H1 (cell line): ENCODE measurements around the gene SCN4A. TPM values are rescaled to one million over a fixed set of nuclear protein-coding genes. Genes with fewer than 3 reads are reported as not detected.
A peak's percentile ranks its signal among the peaks of the same experiment; 100 is the strongest.

Experiments
- CTCF ChIA-PET: fragments of 300-600 bp; sonication (Branson Sonifier 250); formaldehyde crosslinking; loops from one replicate; lab custom pipeline; 2021; ENCODE audit not compliant: partially characterized antibody; lab: Charles Lee
- POLR2A ChIA-PET: fragments of 300-600 bp; sonication (Branson Sonifier 250); formaldehyde crosslinking; loops from one replicate; lab custom pipeline; 2021; ENCODE audit warnings: inconsistent platforms; ENCODE audit not compliant: partially characterized antibody; lab: Charles Lee
- DNase-seq, 2 experiments: peaks; one replicate each; pipeline versions ENCODE4 v3.0.0 to v3.0.0-alpha.2; 2010 to 2022; ENCODE audit warnings: low spot score in 2 of 2, low read depth in 1 of 2, mixed read lengths in 1 of 2
- FAIRE-seq: peaks from 2 replicates; lab custom pipeline; 2011; peaks lifted over from hg19 to GRCh38; lab: Jason Lieb, UNC
- H2AFZ ChIP-seq: 2 replicates; pipeline ENCODE4 v1.8.1; 2012; ENCODE audit warnings: low read length, inconsistent platforms
- H2AK5ac ChIP-seq: 2 replicates; pipeline ENCODE4 v1.6.1; 2013; ENCODE audit warnings: low read depth, low read length
- H2BK120ac ChIP-seq: replicated peaks from 2 replicates; pipeline ENCODE3; 2013; ENCODE audit warnings: low read depth, low read length, inconsistent platforms
- H2BK12ac ChIP-seq: 2 replicates; pipeline ENCODE4 v1.6.1; 2013; ENCODE audit warnings: low read depth, low read length
- H2BK15ac ChIP-seq: 2 replicates; pipeline ENCODE4 v1.6.1; 2013; ENCODE audit warnings: low read length
- H2BK20ac ChIP-seq: 2 replicates; pipeline ENCODE4 v1.6.1; 2013; ENCODE audit warnings: low read length
- H2BK5ac ChIP-seq: 2 replicates; pipeline ENCODE4 v1.6.1; 2013; ENCODE audit warnings: low read depth, low read length
- H3K14ac ChIP-seq: 2 replicates; pipeline ENCODE4 v1.6.1; 2013; ENCODE audit warnings: inconsistent platforms; ENCODE audit not compliant: insufficient read length
- H3K18ac ChIP-seq: 2 replicates; pipeline ENCODE4 v1.6.1; 2013; ENCODE audit warnings: low read length; ENCODE audit errors: extremely low read depth
- H3K23ac ChIP-seq: 2 replicates; pipeline ENCODE4 v1.6.1; 2013; ENCODE audit warnings: inconsistent platforms; ENCODE audit not compliant: insufficient read length
- H3K23me2 ChIP-seq: 2 replicates; pipeline ENCODE4 v1.6.1; 2013; ENCODE audit warnings: low read depth, low read length
- H3K27ac ChIP-seq: 2 replicates; pipeline ENCODE4 v1.6.1; 2011; ENCODE audit warnings: low read depth, low read length, inconsistent platforms
- H3K27me3 ChIP-seq, 4 experiments: replicated peaks in 1 of 4; 1 replicate in 1 of 4; 2 replicates in 3 of 4; pipeline versions ENCODE4 v1.6.1 to v1.8.1; 2011 to 2013; ENCODE audit warnings: low read length in 3 of 4, mild to moderate bottlenecking in 3 of 4, inconsistent platforms in 2 of 4, mixed read lengths in 2 of 4, moderate library complexity in 1 of 4; ENCODE audit not compliant: control insufficient read depth in 3 of 4, insufficient read depth in 3 of 4; ENCODE audit errors: extremely low read depth in 1 of 4
- H3K36me3 ChIP-seq, 4 experiments: 2 replicates each; pipeline versions ENCODE4 v1.6.1 to v1.8.1; 2011 to 2013; ENCODE audit warnings: mild to moderate bottlenecking in 4 of 4, low read length in 3 of 4, moderate library complexity in 2 of 4, control low read depth in 1 of 4, inconsistent platforms in 1 of 4; ENCODE audit not compliant: insufficient read depth in 4 of 4, control insufficient read depth in 2 of 4
- H3K4ac ChIP-seq: replicated peaks from 2 replicates; pipeline ENCODE3; 2013; ENCODE audit warnings: low read length, low read depth, mixed read lengths, inconsistent platforms; ENCODE audit not compliant: insufficient read length
- H3K4me1 ChIP-seq, 4 experiments: replicated peaks in 1 of 4; 1 replicate in 1 of 4; 2 replicates in 3 of 4; pipeline versions ENCODE4 v1.6.1 to v1.8.1; 2011 to 2013; ENCODE audit warnings: low read length in 3 of 4, inconsistent platforms in 2 of 4, mixed read lengths in 1 of 4; ENCODE audit not compliant: insufficient read depth in 4 of 4, control insufficient read depth in 3 of 4
- H3K4me2 ChIP-seq, 2 experiments: 2 replicates each; pipeline versions ENCODE4 v1.6.1 to v1.8.1; 2011 to 2013; ENCODE audit warnings: low read depth in 2 of 2, low read length in 2 of 2, control low read depth in 1 of 2, inconsistent platforms in 1 of 2, mild to moderate bottlenecking in 1 of 2; ENCODE audit not compliant: insufficient read depth in 1 of 2
- H3K4me3 ChIP-seq, 4 experiments: fragments of 200-600, 300-600 bp in 1 of 4; sonication (generic), shearing (Covaris generic), sonication (Bioruptor Twin) in 1 of 4; 2 replicates each; pipeline versions ENCODE4 v1.5.1 to v1.8.1; 2011 to 2016; ENCODE audit warnings: low read length in 4 of 4, low read depth in 3 of 4, control low read depth in 2 of 4, inconsistent platforms in 2 of 4, mild to moderate bottlenecking in 2 of 4, mixed read lengths in 1 of 4, moderate library complexity in 1 of 4; ENCODE audit not compliant: insufficient read depth in 2 of 4; ENCODE audit errors: extremely low read depth in 1 of 4
- H3K56ac ChIP-seq: replicated peaks from 2 replicates; pipeline ENCODE3; 2013; ENCODE audit warnings: low read depth, mild to moderate bottlenecking, mixed read lengths, low read length, inconsistent platforms; ENCODE audit not compliant: insufficient read length
- H3K79me1 ChIP-seq: 2 replicates; pipeline ENCODE4 v1.6.1; 2013; ENCODE audit warnings: low read depth, low read length, control low read depth
- H3K79me2 ChIP-seq, 2 experiments: 2 replicates each; pipeline versions ENCODE4 v1.6.1 to v1.8.1; 2012 to 2013; ENCODE audit warnings: low read length in 2 of 2, mild to moderate bottlenecking in 2 of 2, inconsistent platforms in 1 of 2; ENCODE audit not compliant: insufficient read depth in 2 of 2, control insufficient read depth in 1 of 2
- H3K9ac ChIP-seq, 4 experiments: replicated peaks in 1 of 4; 1 replicate in 1 of 4; 2 replicates in 3 of 4; pipeline versions ENCODE4 v1.6.1 to v1.8.1; 2011 to 2013; ENCODE audit warnings: low read depth in 3 of 4, low read length in 3 of 4, control low read depth in 2 of 4, mild to moderate bottlenecking in 2 of 4, moderate library complexity in 2 of 4, inconsistent platforms in 1 of 4; ENCODE audit errors: extremely low read depth in 1 of 4
- H3K9me3 ChIP-seq, 2 experiments: 2 replicates each; pipeline versions ENCODE4 v1.6.1 to v1.8.1; 2012 to 2013; ENCODE audit warnings: mild to moderate bottlenecking in 2 of 2, moderate library complexity in 2 of 2, control low read depth in 1 of 2, inconsistent platforms in 1 of 2, low read depth in 1 of 2, low read length in 1 of 2, mixed read lengths in 1 of 2; ENCODE audit not compliant: insufficient read depth in 2 of 2
- H4K20me1 ChIP-seq, 2 experiments: replicated peaks in 1 of 2; 2 replicates each; pipeline versions ENCODE3 to v1.8.1; 2011 to 2013; ENCODE audit warnings: inconsistent platforms in 2 of 2, low read length in 2 of 2, mild to moderate bottlenecking in 1 of 2; ENCODE audit not compliant: insufficient read depth in 2 of 2, control insufficient read depth in 1 of 2
- H4K5ac ChIP-seq: 2 replicates; pipeline ENCODE4 v1.6.1; 2013; ENCODE audit warnings: low read length, low read depth, mixed read lengths, inconsistent platforms; ENCODE audit not compliant: insufficient read length
- H4K8ac ChIP-seq: 2 replicates; pipeline ENCODE4 v1.8.0; 2013; ENCODE audit warnings: mild to moderate bottlenecking, moderate library complexity, low read length, inconsistent platforms; ENCODE audit not compliant: insufficient read depth; ENCODE audit errors: extremely low read depth
- H4K91ac ChIP-seq: replicated peaks from 2 replicates; pipeline ENCODE3; 2013; ENCODE audit warnings: low read length, mixed read lengths, inconsistent platforms; ENCODE audit not compliant: insufficient read length
- SP4 ChIP-seq: IDR thresholded peaks from 2 replicates; pipeline ENCODE4 v1.6.1; 2012; ENCODE audit warnings: low read length, inconsistent platforms
- SUZ12 ChIP-seq: fragments of 200-600 bp; sonication (generic); IDR thresholded peaks from 2 replicates; pipeline ENCODE4 v1.6.1; 2012; ENCODE audit warnings: mild to moderate bottlenecking, inconsistent platforms, low read length, moderate library complexity, mixed read lengths
- WGBS, 2 experiments: shearing (Covaris generic) in 1 of 2; methylation state at CpG; one replicate each; pipeline versions ENCODE4 v1.1.6 to v1.1.7; 2013 to 2015; ENCODE audit warnings: low lambda C conversion rate in 2 of 2, mixed read lengths in 2 of 2, inconsistent platforms in 1 of 2, low coverage in 1 of 2, missing lambda C conversion rate in 1 of 2; ENCODE audit not compliant: insufficient replicate concordance in 2 of 2, insufficient coverage in 1 of 2, insufficient read length in 1 of 2; ENCODE audit errors: extremely low coverage in 1 of 2, missing lambda C conversion rate in 1 of 2; 5-methylcytosine and 5-hydroxymethylcytosine counted together
- polyA plus RNA-seq, 7 experiments: library from polyadenylated mRNA; depleted of rRNA in 3 of 7; stranded (reverse) in 5 of 7; unstranded in 2 of 7; fragments of >200 nt in 5 of 7; fragments of 200-250 nt in 2 of 7; gene quantifications; 1 replicate in 5 of 7; 2 replicates in 1 of 7; 4 replicates in 1 of 7; pipeline versions ENCODE4 v1.2.1 to v1.2.3, GENCODE V29; 2011 to 2013; ENCODE audit warnings: missing spikeins in 2 of 7, mixed read lengths in 2 of 7
- total RNA-seq: library from RNA; stranded (reverse); fragmentation: NEBNext Ultra II Directional; extraction: Animal tissue kit (Norgen Biotek cat#: 25700); gene quantifications from 2 replicates; pipeline ENCODE4 v1.2.1, GENCODE V29; 2021

SCN4A gene
- total and polyA plus RNA-seq, 2 of the 8 experiments (the other 6 are each of a cell fraction or from before 2014, with no cell fraction given) = 5.0 to 8.5 TPM

GRCh38 chr17:63973930-63974593 lies 1.3 kb upstream of the SCN4A start:
- WGBS, 2 experiments = 92% methylated on average over 12 of the region's 12 CpGs; no CpG with 5 or more reads in 1 of the 2 experiments
- Histone ChIP-seq H3K79me2 (no peaks in the 10 kb centered on the region), H3K23ac (no peak overlapping the region), H2BK12ac (0 out of 2 replicates have a peak overlapping the region, but pooled peaks have one; percentile 27), H3K4me1 (peaks cover 0 to 7% (median under 1%) of the 10 kb centered on the region in 4 experiments; a peak in 4 of 7 replicates), H3K4me2 (no peak overlapping the region), H2BK120ac (no peak overlapping the region), H2AFZ (no peak overlapping the region), H3K23me2 (no peaks in the 10 kb centered on the region), H2BK15ac (0 out of 2 replicates have a peak overlapping the region, but pooled peaks have one; percentile 16), H3K56ac (no peak overlapping the region), H3K4ac (no peak overlapping the region), H3K27me3 (no peaks in the 10 kb centered on the region; a peak in 1 of 7 replicates), H3K18ac (no peak overlapping the region), H3K27ac (no peak overlapping the region), H3K4me3 (no peak overlapping the region), H3K36me3 (no peaks in the 10 kb centered on the region), H4K91ac (no peak overlapping the region), H4K20me1 (no peaks in the 10 kb centered on the region), H2AK5ac (no peak overlapping the region), H2BK5ac (0 out of 2 replicates have a peak overlapping the region, but pooled peaks have one; percentile 44), H3K9me3 (no peaks in the 10 kb centered on the region), H3K9ac (no peak overlapping the region), H3K14ac (no peak overlapping the region), H2BK20ac (no peak overlapping the region), H3K79me1 (no peaks in the 10 kb centered on the region), H4K5ac (no peak overlapping the region), H4K8ac (peak overlapping the region; percentile 17; the same call in 1 of the 2 replicates)
- DNase-seq (no peak), FAIRE-seq (no peak)
- ChIA-PET CTCF (interaction anchor here (1.0 to 18.4 kb wide), 10 partner anchors 9 to 128 kb away, joined by 3 to 219 read pairs (median 6); partner anchors contain the start of gene GH1), POLR2A (interaction anchor here (1.0 to 2.4 kb wide), 4 partner anchors 9 to 25 kb away, joined by 3 to 8 read pairs (median 4); no protein-coding TSS in a partner anchor)
- TF ChIP-seq SP4 (no peak), SUZ12 (no peak)
